Mammary epithelial cell (primary cell): Measurements from ENCODE around the gene RPS19BP1.

Experiments
- EZH2 ChIP-seq: IDR thresholded peaks from 2 replicates; pipeline ENCODE4 v1.6.1; 2012; ENCODE audit warnings: low read length, inconsistent platforms, borderline replicate concordance
- TF ChIP-seq, protein P1 (sequence below), 2 donors: IDR thresholded peaks in 1 of 2; conservative IDR thresholded peaks in 1 of 2; 2 replicates each; pipeline ENCODE4 v1.5.1; 2011 to 2012; ENCODE audit warnings: inconsistent platforms in 2 of 2, low read length in 2 of 2, mild to moderate bottlenecking in 2 of 2, control low read depth in 1 of 2, low read depth in 1 of 2; ENCODE audit not compliant: insufficient read depth in 1 of 2; ENCODE audit errors: extremely low read depth in 1 of 2

DNA sequence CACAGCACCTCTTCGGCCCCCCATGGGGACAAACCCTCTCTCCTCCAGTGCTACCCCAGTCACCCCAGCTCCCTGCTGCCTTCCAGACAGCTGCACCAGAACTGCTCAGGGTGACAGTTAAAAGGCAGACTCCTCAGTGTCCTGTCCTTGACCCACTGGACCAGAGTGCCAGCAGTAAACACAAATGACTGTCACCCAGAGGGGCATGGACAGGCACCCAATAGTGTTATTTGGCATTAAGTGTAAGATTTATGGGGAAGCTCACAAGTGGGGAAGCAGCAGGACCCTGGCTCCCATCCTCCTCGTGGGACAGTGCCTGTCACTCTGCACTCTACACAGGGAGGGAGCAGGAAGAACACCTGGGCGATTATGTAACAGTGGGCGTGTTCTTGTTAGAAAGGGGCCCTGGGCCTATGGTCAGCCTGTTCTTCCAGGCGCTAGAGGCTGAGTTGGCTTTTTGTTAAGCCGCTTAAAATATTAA is 5.0 kb downstream of the RPS19BP1 start:
- TF ChIP-seq, protein P1, sequence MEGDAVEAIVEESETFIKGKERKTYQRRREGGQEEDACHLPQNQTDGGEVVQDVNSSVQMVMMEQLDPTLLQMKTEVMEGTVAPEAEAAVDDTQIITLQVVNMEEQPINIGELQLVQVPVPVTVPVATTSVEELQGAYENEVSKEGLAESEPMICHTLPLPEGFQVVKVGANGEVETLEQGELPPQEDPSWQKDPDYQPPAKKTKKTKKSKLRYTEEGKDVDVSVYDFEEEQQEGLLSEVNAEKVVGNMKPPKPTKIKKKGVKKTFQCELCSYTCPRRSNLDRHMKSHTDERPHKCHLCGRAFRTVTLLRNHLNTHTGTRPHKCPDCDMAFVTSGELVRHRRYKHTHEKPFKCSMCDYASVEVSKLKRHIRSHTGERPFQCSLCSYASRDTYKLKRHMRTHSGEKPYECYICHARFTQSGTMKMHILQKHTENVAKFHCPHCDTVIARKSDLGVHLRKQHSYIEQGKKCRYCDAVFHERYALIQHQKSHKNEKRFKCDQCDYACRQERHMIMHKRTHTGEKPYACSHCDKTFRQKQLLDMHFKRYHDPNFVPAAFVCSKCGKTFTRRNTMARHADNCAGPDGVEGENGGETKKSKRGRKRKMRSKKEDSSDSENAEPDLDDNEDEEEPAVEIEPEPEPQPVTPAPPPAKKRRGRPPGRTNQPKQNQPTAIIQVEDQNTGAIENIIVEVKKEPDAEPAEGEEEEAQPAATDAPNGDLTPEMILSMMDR (conservative IDR thresholded peaks at IDR 0.05 in 1 of 2, IDR thresholded peaks at IDR 0.05 in 1 of 2; ENCODE audit: extremely low read depth in 1 of 2, insufficient read depth in 1 of 2, low read depth in 1 of 2, low read length in 2 of 2) = no peak
- TF ChIP-seq EZH2 = no peak
